DOHH2 (cell line): Measurements from ENCODE around the gene ASPRV1.

Experiments used
- H3F3A ChIP-seq: fragments of 200-600 bp; sonication (generic), shearing (Covaris generic); 2 replicates; pipeline ENCODE4 v1.6.0; 2016; ENCODE audit warnings: antibody characterized with exemption, mild to moderate bottlenecking; ENCODE audit not compliant: control insufficient read depth, insufficient read depth
- H3K27ac ChIP-seq: fragments of 200-600 bp; sonication (generic); 2 replicates; pipeline ENCODE4 v1.5.1; 2014; ENCODE audit warnings: low read depth, mild to moderate bottlenecking, low read length, moderate library complexity
- H3K27me3 ChIP-seq: fragments of 200-600 bp; sonication (generic); 2 replicates; pipeline ENCODE4 v1.6.1; 2014; ENCODE audit warnings: mild to moderate bottlenecking, low read length, mixed read lengths; ENCODE audit not compliant: control insufficient read depth
- H3K36me3 ChIP-seq: fragments of 200-600 bp; sonication (generic); 2 replicates; pipeline ENCODE4 v1.6.1; 2014; ENCODE audit warnings: mild to moderate bottlenecking, low read length, moderate library complexity, mixed read lengths; ENCODE audit not compliant: control insufficient read depth
- H3K4me1 ChIP-seq: fragments of 200-600 bp; sonication (generic); 2 replicates; pipeline ENCODE4 v1.6.1; 2014; ENCODE audit warnings: mild to moderate bottlenecking, low read length, mixed read lengths; ENCODE audit not compliant: control insufficient read depth
- H3K4me2 ChIP-seq: fragments of 200-600 bp; sonication (generic); 2 replicates; pipeline ENCODE4 v1.6.0; 2014; ENCODE audit warnings: mild to moderate bottlenecking, low read length, moderate library complexity
- H3K4me3 ChIP-seq: fragments of 200-600 bp; sonication (generic); 2 replicates; pipeline ENCODE4 v1.5.1; 2014; ENCODE audit warnings: mild to moderate bottlenecking, low read length, mixed read lengths
- H3K79me2 ChIP-seq: fragments of 200-600 bp; sonication (generic); 2 replicates; pipeline ENCODE4 v1.6.1; 2014; ENCODE audit warnings: mild to moderate bottlenecking, low read length, mixed read lengths; ENCODE audit not compliant: control insufficient read depth
- H3K9me2 ChIP-seq: fragments of 200-600 bp; sonication (generic); replicated peaks from 2 replicates; pipeline ENCODE4 v1.6.1; 2014; ENCODE audit warnings: mild to moderate bottlenecking, low read length, mixed read lengths; ENCODE audit not compliant: control insufficient read depth
- H3K9me3 ChIP-seq: fragments of 200-600 bp; sonication (generic); 2 replicates; pipeline ENCODE4 v1.6.1; 2014; ENCODE audit warnings: antibody characterized with exemption, low read length, mixed read lengths; ENCODE audit not compliant: control insufficient read depth, insufficient read depth
- H4K20me1 ChIP-seq: fragments of 200-600 bp; sonication (generic); 2 replicates; pipeline ENCODE4 v1.6.0; 2014; ENCODE audit warnings: low read depth, mild to moderate bottlenecking, antibody characterized with exemption, low read length, moderate library complexity; ENCODE audit not compliant: control insufficient read depth, insufficient read depth
- EZH2phosphoT487 ChIP-seq: fragments of 200-600 bp; sonication (generic); IDR thresholded peaks from 2 replicates; pipeline ENCODE4 v1.6.1; 2017; ENCODE audit warnings: borderline replicate concordance, mild to moderate bottlenecking, antibody characterized with exemption, low read length, moderate library complexity, mixed read lengths
- TF ChIP-seq, protein P1 (sequence below): fragments of 200-600 bp; sonication (generic); IDR thresholded peaks from one replicate; pipeline ENCODE4 v1.5.1; 2014; ENCODE audit warnings: antibody characterized with exemption, mild to moderate bottlenecking, low read depth, low read length; ENCODE audit not compliant: poor library complexity, severe bottlenecking

ASPRV1 gene

DNA sequence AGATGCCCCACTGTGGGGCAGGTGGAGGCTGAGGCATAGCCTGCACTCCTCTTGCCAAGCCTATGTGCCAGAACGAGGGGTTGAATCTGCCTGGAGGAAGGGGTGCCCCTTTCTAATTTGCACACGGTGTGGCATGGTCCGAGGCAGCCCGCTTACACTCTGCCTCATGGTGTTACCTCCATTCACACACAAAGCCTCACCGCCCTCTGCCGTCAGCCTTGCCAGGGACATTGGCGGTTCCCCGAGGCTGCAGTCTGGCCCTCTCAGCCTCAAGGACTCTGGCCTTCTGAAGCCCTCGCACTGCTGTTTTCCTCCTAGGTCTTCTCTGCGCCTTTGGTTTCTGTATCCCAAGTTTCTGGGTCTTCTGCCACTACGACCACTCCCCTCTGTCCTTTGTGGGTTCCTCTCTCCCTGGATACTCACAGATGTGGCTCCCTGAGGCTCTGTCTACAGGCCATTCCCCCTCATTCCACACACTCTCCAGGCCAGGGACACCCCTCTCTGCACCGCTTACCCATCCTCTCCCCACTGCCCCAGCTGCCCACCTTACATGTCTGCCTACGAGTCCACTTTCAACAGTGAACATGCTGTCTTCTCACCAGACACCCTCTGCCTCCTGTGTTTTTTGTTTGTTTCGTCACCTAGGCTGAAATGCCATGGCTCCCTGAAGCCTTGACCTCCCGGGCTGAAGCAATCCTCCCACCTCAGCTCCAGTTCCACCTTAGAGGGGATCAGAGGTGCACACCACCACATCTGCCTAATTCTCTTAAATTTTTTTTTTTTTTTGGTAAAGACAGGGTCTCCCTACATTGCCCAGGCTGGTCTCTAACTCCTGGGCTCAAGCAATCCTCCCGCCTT lies 7.9 kb upstream of the ASPRV1 start:
- no peaks in the 10 kb centered on the region for H3K36me3 ChIP-seq
- no peaks in the 10 kb centered on the region for H3K27me3 ChIP-seq
- H4K20me1 ChIP-seq = no peaks in the 10 kb centered on the region
- no peaks in the 10 kb centered on the region for H3K9me3 ChIP-seq
- no peaks in the 10 kb centered on the region for H3K79me2 ChIP-seq
- H3K9me2 ChIP-seq = no peaks in the 10 kb centered on the region
- H3K4me3 ChIP-seq = no peak overlapping the region
- TF ChIP-seq, protein P1, sequence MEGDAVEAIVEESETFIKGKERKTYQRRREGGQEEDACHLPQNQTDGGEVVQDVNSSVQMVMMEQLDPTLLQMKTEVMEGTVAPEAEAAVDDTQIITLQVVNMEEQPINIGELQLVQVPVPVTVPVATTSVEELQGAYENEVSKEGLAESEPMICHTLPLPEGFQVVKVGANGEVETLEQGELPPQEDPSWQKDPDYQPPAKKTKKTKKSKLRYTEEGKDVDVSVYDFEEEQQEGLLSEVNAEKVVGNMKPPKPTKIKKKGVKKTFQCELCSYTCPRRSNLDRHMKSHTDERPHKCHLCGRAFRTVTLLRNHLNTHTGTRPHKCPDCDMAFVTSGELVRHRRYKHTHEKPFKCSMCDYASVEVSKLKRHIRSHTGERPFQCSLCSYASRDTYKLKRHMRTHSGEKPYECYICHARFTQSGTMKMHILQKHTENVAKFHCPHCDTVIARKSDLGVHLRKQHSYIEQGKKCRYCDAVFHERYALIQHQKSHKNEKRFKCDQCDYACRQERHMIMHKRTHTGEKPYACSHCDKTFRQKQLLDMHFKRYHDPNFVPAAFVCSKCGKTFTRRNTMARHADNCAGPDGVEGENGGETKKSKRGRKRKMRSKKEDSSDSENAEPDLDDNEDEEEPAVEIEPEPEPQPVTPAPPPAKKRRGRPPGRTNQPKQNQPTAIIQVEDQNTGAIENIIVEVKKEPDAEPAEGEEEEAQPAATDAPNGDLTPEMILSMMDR = no peak
- no peak for TF ChIP-seq EZH2phosphoT487
- no peaks in the 10 kb centered on the region for H3K4me1 ChIP-seq
- H3F3A ChIP-seq = no peaks in the 10 kb centered on the region
- H3K4me2 ChIP-seq = no peak overlapping the region
- no peak overlapping the region for H3K27ac ChIP-seq

DNA sequence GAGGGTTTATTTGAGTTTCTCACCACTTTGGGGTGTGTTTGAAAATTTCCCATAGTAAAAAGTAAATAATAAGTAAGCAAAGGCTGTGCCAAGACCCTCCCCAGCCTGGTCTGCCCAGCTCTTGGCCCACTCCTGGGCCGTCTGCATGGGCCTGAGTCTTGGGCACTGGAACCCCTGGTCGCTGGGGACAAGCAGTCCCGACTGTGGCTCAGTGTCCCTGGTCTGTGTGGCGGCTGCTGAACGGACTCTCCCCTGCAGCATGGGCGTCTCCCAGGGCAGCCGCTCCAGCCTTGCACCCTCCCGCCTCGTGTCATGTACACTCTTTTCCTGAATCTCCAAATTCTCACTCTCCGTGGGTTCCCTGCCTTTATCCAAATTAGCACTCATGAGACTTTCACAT lies 7.2 kb upstream of the ASPRV1 start:
- Histone ChIP-seq H3K9me2 (no peaks in the 10 kb centered on the region), H3K36me3 (no peaks in the 10 kb centered on the region), H3K27me3 (no peaks in the 10 kb centered on the region), H3K4me3 (no peak overlapping the region), H3K79me2 (no peaks in the 10 kb centered on the region), H3K4me1 (no peaks in the 10 kb centered on the region), H4K20me1 (no peaks in the 10 kb centered on the region), H3F3A (no peaks in the 10 kb centered on the region), H3K4me2 (no peak overlapping the region), H3K9me3 (no peaks in the 10 kb centered on the region), H3K27ac (no peak overlapping the region)
- no peak for TF ChIP-seq EZH2phosphoT487
- TF ChIP-seq, protein P1 = no peak

DNA sequence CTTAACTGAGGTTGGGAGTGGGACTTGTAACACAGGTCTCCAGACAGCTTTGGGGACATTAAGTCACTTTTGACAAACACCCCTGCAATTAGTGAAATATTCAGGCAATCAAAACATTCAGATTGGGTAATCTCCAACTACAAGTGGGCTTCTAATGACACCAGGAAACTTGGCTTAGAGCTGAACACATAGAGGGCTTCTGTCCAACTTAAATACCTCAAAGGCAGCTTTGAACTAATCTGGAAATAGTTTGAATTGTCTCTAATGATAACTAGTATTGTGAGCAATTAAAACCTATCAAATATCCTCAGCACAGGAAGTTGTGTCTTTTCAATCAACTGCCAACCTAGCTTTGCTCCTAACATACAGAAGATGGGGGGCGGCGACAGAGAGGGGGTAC lies 5.1 kb upstream of the ASPRV1 start:
- TF ChIP-seq, protein P1 = no peak
- no peak for TF ChIP-seq EZH2phosphoT487
- Histone ChIP-seq H3K27ac (no peak overlapping the region), H3K27me3 (no peaks in the 10 kb centered on the region), H3K9me3 (no peaks in the 10 kb centered on the region), H3F3A (no peaks in the 10 kb centered on the region), H3K36me3 (no peaks in the 10 kb centered on the region), H3K4me3 (no peak overlapping the region), H3K4me2 (no peak overlapping the region), H4K20me1 (no peaks in the 10 kb centered on the region), H3K79me2 (no peaks in the 10 kb centered on the region), H3K9me2 (no peaks in the 10 kb centered on the region), H3K4me1 (no peaks in the 10 kb centered on the region)
